Stimulated activated CD4-positive, alpha-beta T cell treated with anti-CD3 and anti-CD28 coated beads, Interleukin-1b, Interleukin-23, amount 100 ng/mL, for 48 hours (primary cell): ENCODE data around the gene SMIM14.
"Not testable (repeated sequence)": the region's sequence is repeated elsewhere in the genome, so short reads cannot be mapped to it uniquely, and the experiment has no call there.

Experiments used
- DNase-seq: peaks from one replicate; pipeline ENCODE4 v3.0.0-alpha.2; 2020

Gene SMIM14

GRCh38 chr4:39638354-39639239, at the start of gene SMIM14:
Gene SMIM14 (minus strand): TSS chr4:39638865. CDS start chr4:39605145, 33,720 bp downstream.
- peak; percentile 88 for DNase-seq

- DNase-seq = no peak
Observed at GRCh38 chr4:39687014-39687413, 48.3 kb upstream of the SMIM14 start.

GRCh38 chr4:39685990-39686389, 47.3 kb upstream of the SMIM14 start:
- no peak for DNase-seq

- no peak for DNase-seq
Observed at GRCh38 chr4:39682138-39682537, 43.5 kb upstream of the SMIM14 start.

GRCh38 chr4:39681003-39681402, 42.3 kb upstream of the SMIM14 start:
- DNase-seq = not testable (repeated sequence)

- not testable (repeated sequence) for DNase-seq
Observed at GRCh38 chr4:39675681-39676080, 37.0 kb upstream of the SMIM14 start.

DNA sequence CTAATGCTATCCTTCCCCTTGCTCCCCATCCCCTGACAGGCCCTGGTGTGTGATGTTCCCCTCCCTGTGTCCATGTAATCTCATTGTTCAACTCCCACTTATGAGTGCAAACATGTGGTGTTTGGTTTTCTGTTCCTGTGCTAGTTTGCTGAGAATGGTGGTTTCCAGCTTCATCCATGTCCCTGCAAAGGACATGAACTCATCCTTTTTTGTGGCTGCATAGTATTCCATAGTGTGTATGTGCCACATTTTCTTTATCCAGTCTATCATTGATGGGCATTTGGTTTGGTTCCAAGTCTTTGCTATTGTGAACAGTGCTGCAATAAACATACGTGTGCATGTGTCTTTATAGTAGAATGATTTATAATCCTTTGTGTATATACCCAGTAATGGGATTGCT, 31.6 kb upstream of the SMIM14 start:
- not testable (repeated sequence) for DNase-seq

- no peak for DNase-seq
Observed at GRCh38 chr4:39668887-39669286, 30.2 kb upstream of the SMIM14 start.

GRCh38 chr4:39667706-39668105, 29.0 kb upstream of the SMIM14 start:
- DNase-seq = no peak

DNA sequence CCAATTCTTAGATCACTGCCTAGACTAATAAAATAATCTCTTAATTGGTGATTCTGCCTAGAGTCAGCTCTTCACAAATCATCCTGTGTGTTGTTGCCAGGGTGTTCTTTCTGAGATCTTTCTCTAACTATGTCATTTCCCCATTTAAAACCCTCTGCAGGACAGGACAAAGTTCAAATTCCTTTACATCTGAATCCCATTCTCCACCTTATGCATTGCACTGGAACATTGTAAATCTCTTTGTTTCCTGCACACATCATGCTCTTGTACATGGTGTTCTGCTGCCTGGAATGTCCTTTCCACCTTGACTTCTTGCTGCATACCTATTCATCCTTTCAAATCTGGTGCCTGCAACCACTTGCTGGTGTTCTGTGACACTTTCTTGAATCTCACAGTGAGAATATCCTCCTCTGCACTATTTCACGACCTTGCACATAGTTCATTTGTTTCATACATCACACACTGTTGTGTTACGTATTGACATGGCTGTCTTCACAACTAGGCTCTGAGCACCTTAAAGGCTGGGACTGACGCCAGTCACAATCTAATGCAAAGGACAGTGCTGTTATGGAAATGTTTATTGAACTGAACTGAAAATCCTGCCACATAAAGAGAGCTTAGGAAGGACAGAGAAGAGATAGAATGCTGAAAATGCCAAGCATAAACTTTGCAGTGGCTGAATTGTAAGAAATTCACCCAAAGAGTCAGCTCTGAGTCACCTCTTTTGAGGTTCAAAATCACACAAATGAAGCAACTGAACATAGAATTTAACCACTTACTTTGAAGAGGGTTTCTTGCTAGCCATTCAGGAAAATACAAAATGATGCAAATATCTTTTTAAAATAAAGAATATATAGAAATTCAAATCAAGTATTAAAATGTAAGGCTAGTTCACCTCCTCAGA, 26.4 kb upstream of the SMIM14 start:
- no peak for DNase-seq

DNA sequence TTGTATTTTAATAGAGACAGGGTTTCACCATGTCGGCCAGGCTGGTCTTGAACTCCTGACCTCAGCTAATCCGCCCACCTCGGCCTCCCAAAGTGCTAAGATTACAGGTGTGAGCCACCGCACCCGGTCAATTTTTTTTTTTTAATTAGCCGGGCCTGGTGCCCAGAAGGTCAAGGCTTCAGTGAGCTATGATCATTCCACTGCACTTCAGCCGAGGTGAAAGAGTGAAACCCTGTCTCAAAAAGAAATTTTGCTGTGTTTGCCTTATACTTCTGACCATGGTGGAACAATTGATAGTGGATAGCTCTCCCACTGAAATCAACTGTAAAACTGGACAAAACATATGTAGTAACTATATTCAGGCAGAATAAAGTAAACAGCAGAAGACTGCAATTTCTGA, 24.0 kb upstream of the SMIM14 start:
- no peak for DNase-seq

- no peak for DNase-seq
Observed at GRCh38 chr4:39660757-39661156, 22.1 kb upstream of the SMIM14 start.

- no peak for DNase-seq
Observed at GRCh38 chr4:39660045-39660444, 21.4 kb upstream of the SMIM14 start.

- DNase-seq = no peak
Observed at GRCh38 chr4:39658756-39659155, 20.1 kb upstream of the SMIM14 start.

GRCh38 chr4:39657465-39657864, 18.8 kb upstream of the SMIM14 start:
- DNase-seq = no peak

GRCh38 chr4:39656638-39657037, 18.0 kb upstream of the SMIM14 start:
- DNase-seq = not testable (repeated sequence)

DNA sequence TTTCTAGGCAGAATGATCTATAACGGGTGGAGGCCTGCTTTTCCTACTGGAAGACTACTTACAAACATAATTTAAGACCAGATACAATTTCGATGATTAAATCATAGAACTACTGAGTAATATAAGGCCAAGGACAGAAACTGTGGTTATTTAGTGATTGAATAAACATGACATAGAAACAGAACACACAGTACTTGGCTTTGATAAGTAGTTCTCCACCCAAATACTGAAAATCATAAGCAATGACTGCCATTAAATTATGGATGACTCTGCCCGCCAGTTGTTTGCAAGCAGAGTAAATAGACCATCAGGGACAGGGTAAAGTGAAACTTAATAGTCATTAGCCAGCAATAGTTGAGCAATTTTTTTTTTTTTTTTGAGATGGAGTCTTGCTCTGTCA, 17.2 kb upstream of the SMIM14 start:
- DNase-seq = no peak

- DNase-seq = no peak
Observed at GRCh38 chr4:39655211-39655610, 16.5 kb upstream of the SMIM14 start.

DNA sequence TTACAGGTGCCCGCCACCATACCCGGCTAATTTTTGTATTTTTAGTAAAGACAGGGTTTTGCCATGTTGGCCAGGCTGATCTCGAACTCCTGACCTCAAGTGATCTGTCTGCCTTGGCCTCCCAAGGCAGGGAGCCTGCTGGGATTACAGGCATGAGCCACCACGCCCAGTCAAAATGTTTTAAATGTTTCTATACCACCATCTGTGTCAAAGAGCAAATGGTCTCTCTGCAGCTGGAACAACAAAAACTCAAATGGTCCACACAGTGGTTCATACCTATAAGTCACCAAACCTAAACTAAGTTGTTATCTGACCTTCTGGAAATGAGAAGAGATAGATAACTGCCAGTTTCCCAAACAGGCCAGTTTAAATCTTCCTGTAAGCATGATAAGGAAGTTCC, 12.9 kb upstream of the SMIM14 start:
- DNase-seq = not testable (repeated sequence)

DNA sequence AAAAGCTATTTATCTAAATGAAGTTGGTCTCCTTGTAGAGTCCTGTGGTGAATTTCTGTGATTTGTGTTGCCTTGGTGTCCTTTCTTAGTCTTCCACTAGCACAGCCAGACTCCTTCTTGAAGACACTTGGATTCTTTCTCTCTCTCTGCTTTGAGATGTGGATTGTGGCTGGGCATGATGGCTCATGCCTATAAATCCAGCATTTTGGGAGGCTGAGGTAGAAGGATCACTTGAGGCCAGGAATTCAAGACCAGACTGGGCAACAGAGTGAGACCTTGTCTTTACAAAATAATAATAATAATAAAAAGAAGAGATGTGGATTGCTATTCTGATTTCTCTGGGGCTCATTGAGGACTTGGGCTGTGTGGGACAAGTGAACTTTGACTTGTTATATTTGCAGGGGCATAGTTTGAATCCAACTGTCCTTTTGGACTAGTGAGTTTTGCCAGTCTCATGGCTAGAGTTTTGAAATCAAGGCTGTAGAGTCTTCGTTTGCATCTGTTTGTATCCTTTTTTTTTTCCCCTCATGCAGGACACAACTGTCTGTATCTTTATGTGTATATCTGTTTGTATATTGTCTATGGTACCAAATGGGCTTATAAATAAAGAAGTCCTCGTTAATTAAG, 11.1 kb upstream of the SMIM14 start:
- no peak for DNase-seq

DNA sequence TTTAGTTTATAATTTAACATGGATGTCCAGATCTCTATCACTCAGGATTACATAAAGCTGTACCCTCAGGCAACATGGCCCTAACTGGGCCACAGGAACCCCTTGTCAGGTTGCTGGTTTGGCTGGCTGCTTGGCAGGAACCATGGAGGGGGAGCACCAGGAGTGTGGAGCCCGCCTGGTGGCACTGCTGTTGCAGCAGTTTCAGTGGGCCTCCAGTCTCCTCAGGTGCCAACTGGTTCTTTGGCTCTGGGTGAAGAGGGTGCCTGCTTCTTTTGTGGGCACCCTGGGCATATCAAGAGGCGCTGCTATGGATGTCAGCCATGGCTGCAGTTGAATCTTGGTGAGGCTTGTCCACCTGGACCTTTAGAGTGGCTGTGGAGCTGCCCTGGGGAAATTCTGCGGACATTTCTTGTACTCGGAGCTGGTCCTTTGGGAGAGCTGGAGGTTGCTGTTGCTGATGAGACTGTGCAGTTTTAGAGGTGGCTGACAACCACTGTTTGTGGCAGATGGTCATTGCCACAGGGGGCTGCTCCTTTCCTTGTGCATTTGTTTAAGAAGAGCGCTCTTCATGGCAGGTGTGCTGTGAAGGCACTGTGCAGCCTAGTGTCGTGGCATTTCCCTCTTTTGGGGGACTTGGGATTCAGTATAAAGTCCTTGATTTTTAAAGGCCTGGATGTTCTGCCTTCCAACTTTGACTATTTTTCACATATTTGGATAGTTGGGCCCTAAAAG, 10.3 kb upstream of the SMIM14 start:
- DNase-seq = no peak

GRCh38 chr4:39648213-39648612, 9.5 kb upstream of the SMIM14 start:
- DNase-seq = no peak
